Left ventricle myocardium superior (tissue), 1 donor: ENCODE measurements around the gene MLLT3. TPM values are rescaled to one million over a fixed set of nuclear protein-coding genes. Genes with fewer than 3 reads are reported as not detected.

ENCODE experiments used
- ATAC-seq: fragments of 200-7000 bp; cut with Tn5 transposase; one replicate; pipeline ENCODE4 v1.9.1; 2020; ENCODE audit warnings: mild to moderate bottlenecking, moderate library complexity
- DNase-seq: peaks from one replicate; pipeline ENCODE4 v3.0.0-alpha.2; 2020
- intact Hi-C: fragments of 100-400 bp; cut with micrococcal nuclease; formaldehyde crosslinking; loops from one replicate; pipeline ENCODE4 v1.11.0; 2022
- total RNA-seq: library from RNA; stranded (reverse); fragmentation: NEBNext Ultra II Directional; extraction: Animal tissue kit (Norgen Biotek cat#: 25700); gene quantifications from one replicate; pipeline ENCODE4 v1.2.1, GENCODE V29; 2021
- donor health status: DM: no; HTN: yes; CAD: no; lungs with severe emphysema.

The MLLT3 gene
- total RNA-seq, 1 donor from 2014 or later, result 15.4 TPM

- DNase-seq (no peak), ATAC-seq (no peak)
- intact Hi-C loops, result no loop called here
These were observed 53.9 kb downstream of the MLLT3 start for GRCh38 chr9:20568400-20568799.

- DNase-seq, result no peak
- intact Hi-C loops, result no loop called here
These were observed 55.9 kb downstream of the MLLT3 start for GRCh38 chr9:20566401-20566800.

GRCh38 chr9:20564650-20565049 is 57.6 kb downstream of the MLLT3 start:
- no peak for DNase-seq
- no peak for ATAC-seq
- intact Hi-C loops, result no loop called here

More at GRCh38 chr9:20566401-20566800, 55.9 kb downstream of the MLLT3 start:
- ATAC-seq, result no peak

- intact Hi-C loops, result no loop called here
- ATAC-seq (no peak), DNase-seq (no peak)
These were observed 58.4 kb downstream of the MLLT3 start for GRCh38 chr9:20563917-20564316.

- no peak for ATAC-seq
- intact Hi-C loops, result no loop called here
- no peak for DNase-seq
These were observed 60.2 kb downstream of the MLLT3 start for GRCh38 chr9:20562051-20562450.

- DNase-seq, result no peak
- no peak for ATAC-seq
- intact Hi-C loops, result no loop called here
These were observed 60.8 kb downstream of the MLLT3 start for GRCh38 chr9:20561531-20561930.

- no peak for ATAC-seq
- no peak for DNase-seq
- intact Hi-C loops, result loop anchor here (10.0 kb wide), 1 partner anchor 45 kb away; no protein-coding TSS in a partner anchor
These were observed 62.9 kb downstream of the MLLT3 start for GRCh38 chr9:20559231-20559890.

- peak; percentile 22 for ATAC-seq
- intact Hi-C loops, result loop anchor here (10.0 kb wide), 1 partner anchor 46 kb away; no protein-coding TSS in a partner anchor
- no peak for DNase-seq
These were observed 63.7 kb downstream of the MLLT3 start for GRCh38 chr9:20558566-20559016.

- ATAC-seq (peak; percentile 66), DNase-seq (no peak)
- intact Hi-C loops, result loop anchor here (10.0 kb wide), 1 partner anchor 47 kb away; no protein-coding TSS in a partner anchor
These were observed 64.3 kb downstream of the MLLT3 start for GRCh38 chr9:20557890-20558565.

GRCh38 chr9:20557285-20557684 is 65.0 kb downstream of the MLLT3 start:
- DNase-seq (no peak), ATAC-seq (no peak)
- intact Hi-C loops, result loop anchor here (10.0 kb wide), 1 partner anchor 48 kb away; no protein-coding TSS in a partner anchor

GRCh38 chr9:20553558-20554149 is 68.6 kb downstream of the MLLT3 start:
- intact Hi-C loops, result loop anchor here (10.0 kb wide), 1 partner anchor 51 kb away; no protein-coding TSS in a partner anchor
- ATAC-seq, result no peak

GRCh38 chr9:20552874-20553557 is 69.3 kb downstream of the MLLT3 start:
- intact Hi-C loops, result loop anchor here (10.0 kb wide), 1 partner anchor 52 kb away; no protein-coding TSS in a partner anchor
- ATAC-seq, result no peak

More at GRCh38 chr9:20553558-20554149, 68.6 kb downstream of the MLLT3 start:
- DNase-seq, result no peak

GRCh38 chr9:20551835-20552234 is 70.5 kb downstream of the MLLT3 start:
- no peak for ATAC-seq
- intact Hi-C loops, result loop anchor here (10.0 kb wide), 1 partner anchor 53 kb away; no protein-coding TSS in a partner anchor

More at GRCh38 chr9:20552874-20553557, 69.3 kb downstream of the MLLT3 start:
- DNase-seq, result no peak

GRCh38 chr9:20551236-20551635 is 71.1 kb downstream of the MLLT3 start:
- intact Hi-C loops, result loop anchor here (10.0 kb wide), 1 partner anchor 54 kb away; no protein-coding TSS in a partner anchor
- ATAC-seq, result no peak
- no peak for DNase-seq

More at GRCh38 chr9:20551835-20552234, 70.5 kb downstream of the MLLT3 start:
- DNase-seq, result no peak

- intact Hi-C loops, result loop anchor here (10.0 kb wide), 1 partner anchor 54 kb away; no protein-coding TSS in a partner anchor
- DNase-seq (no peak), ATAC-seq (no peak)
These were observed 72.0 kb downstream of the MLLT3 start for GRCh38 chr9:20550326-20550725.

- no peak for DNase-seq
- intact Hi-C loops, result no loop called here
- ATAC-seq, result no peak
These were observed 73.2 kb downstream of the MLLT3 start for GRCh38 chr9:20549053-20549452.

- no peak for ATAC-seq
- DNase-seq, result no peak
- intact Hi-C loops, result no loop called here
These were observed 77.2 kb downstream of the MLLT3 start for GRCh38 chr9:20545023-20545622.

- ATAC-seq, result no peak
- DNase-seq, result no peak
- intact Hi-C loops, result no loop called here
These were observed 82.0 kb downstream of the MLLT3 start for GRCh38 chr9:20540169-20540863.
